Kidney capillary endothelial cell (primary cell): ENCODE data around the gene SLC37A4.
A peak's percentile ranks its signal among the peaks of the same experiment; 100 is the strongest.
"Not testable (repeated sequence)": the region's sequence is repeated elsewhere in the genome, so short reads cannot be mapped to it uniquely, and the experiment has no call there.

ENCODE experiments used
- DNase-seq: peaks from one replicate; pipeline ENCODE4 v3.0.0-alpha.2; 2018; ENCODE audit warnings: low spot score

SLC37A4 gene

GRCh38 chr11:119041821-119042514 lies 11.3 kb upstream of the SLC37A4 start:
- DNase-seq, result no peak

- DNase-seq, result not testable (repeated sequence)
These were observed 8.8 kb upstream of the SLC37A4 start for GRCh38 chr11:119039471-119039870.

GRCh38 chr11:119038884-119039283 lies 8.2 kb upstream of the SLC37A4 start:
- DNase-seq, result no peak

GRCh38 chr11:119034813-119035212 lies 4.1 kb upstream of the SLC37A4 start:
- no peak for DNase-seq

DNA sequence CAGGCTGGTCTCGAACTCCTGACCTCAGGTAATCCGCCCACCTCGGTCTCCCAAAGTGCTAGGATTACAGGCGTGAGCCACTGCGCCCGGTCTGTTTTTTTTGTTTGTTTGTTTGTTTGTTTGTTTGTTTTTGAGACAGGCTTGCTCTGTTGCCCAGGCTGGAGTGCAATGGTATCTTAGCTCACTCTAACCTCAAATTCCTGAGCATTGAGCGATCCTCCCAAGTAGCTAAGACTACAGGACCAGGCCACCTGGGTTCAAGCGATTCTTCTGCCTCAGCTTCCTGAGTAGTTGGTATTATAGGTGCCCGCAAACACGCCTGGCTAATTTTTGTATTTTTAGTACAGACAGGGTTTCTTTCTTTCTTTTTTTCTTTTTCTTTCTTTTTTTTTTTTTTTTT lies 2.7 kb upstream of the SLC37A4 start:
- not testable (repeated sequence) for DNase-seq

- no peak for DNase-seq
These were observed 1.2 kb upstream of the SLC37A4 start for GRCh38 chr11:119031912-119032280.

DNA sequence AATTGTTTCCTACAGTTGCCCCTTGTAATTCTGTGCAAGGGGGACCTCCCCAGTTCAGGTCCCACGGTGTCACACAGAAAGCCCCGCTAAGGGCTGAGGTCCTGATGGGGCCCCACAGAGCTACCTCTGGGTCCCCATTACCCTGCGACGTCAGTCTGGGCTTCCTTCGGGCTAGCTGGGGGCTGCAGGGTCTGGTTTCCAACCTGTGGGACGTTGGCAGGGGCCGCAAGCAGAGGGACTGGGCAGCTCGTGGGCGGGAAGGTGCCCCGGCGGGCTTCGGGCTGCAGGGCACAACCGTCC lies 698 bp downstream of the SLC37A4 start:
- DNase-seq, result no peak

GRCh38 chr11:119029340-119030028 lies 1.2 kb downstream of the SLC37A4 start:
- DNase-seq, result no peak

GRCh38 chr11:119029069-119029339 lies 1.7 kb downstream of the SLC37A4 start:
- no peak for DNase-seq

DNA sequence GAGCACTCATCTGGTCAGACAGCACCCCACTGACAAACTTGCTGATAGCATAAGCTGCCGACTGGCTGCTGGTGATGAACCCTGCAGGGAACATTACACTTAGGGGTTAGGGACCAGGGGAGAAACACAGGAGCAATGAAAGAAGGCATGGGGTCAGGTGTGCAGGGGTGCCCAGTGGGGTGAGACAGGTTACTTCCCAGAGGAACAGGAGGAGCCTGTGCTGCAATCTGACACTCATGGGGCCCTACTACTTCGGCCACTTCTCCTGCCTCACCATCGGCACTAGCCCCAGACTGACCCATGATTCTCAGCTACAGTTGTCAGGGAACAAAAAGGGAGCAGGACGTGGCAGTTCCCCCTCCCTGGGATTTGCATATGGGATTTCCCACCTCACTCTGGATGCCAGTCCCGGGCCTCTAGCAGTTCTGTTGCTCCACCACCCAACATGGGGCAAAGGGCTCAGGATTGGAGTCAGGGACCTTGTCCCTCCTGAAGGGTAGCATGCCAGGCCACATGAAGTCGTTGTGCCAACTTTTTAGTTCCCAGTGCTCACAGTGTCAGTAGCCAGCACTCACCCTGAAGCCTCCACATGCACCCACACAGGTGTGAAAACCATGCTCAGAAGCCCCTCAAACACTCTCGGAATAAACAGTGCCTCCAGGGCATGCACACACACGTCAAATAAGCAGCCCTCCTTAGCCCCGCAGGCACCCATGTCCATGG lies 2.2 kb downstream of the SLC37A4 start:
- DNase-seq, result no peak

DNA sequence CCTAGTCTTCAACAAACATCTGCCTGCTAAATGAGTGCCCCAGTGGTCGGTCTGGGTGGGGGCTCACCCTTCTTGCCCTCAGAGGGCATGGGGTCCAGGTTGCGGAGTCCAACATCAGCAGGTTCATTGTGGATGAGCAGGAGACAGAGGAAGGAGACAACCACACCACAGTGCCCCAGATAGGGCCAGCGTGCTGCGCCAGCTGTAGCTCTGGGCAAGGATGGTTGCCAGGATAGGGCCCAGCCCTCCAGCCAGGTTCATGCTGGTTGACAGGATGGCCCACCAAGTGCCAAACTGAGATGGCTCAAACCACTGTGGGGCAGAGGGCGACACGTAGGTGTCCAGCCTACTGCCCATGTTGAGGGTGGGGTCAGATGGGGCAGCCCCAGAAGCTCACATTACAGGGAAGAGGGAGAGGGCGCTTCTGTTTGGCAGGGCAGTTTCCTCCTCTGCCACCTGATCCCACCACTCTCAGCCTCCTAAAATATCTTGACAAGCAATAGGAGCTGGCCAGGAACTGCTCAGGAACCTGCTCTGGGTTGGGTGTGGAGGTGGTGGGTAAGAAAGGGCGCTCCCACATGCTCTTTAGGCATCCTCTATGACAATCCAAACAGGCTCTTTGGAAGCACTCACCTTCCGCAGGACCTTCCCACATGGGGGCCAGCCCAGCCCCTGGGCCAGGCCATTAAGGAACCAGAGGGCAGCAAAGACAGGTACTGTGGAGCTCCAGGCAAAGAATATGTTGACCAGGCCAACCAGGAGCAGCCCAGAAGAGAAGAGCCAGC lies 2.9 kb downstream of the SLC37A4 start:
- no peak for DNase-seq

- no peak for DNase-seq
These were observed 3.7 kb downstream of the SLC37A4 start for GRCh38 chr11:119026970-119027369.

DNA sequence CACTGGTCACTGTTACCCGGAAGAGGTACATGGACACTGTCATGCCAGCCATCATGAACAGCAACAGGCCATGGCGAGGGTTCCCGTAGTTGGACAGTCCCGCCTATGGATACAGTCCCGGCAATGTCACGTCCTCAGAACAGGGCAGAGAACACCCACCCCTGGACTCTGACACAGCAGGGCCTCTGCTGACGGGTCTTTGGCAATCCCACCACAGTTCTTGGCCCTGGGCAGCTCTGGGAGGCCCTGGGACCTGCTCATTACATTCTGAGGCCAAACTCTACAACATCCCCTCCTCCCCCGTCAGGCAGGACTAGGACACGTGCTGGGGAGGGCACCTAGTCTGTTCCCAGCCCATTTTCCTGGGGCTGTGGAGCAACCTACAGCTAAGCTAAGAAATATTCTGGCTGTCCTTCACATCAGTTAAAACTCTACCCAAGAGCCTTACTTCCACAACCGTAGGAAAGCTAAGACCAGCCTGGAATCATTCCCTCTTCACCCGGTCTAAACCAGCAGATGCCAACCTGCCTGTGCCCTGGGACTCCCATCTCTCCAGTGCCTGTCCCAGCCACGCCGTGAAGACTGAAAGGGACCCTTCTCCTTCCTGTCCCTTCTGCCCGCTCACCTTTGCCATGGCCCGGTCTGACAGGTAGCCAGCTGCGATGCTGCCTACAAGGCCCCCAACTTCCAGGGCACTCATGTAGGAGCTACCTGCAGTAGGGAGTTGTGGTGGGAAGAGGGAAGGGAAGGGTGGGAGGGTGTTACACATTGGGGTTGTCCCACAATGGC lies 4.5 kb downstream of the SLC37A4 start:
- DNase-seq, result no peak

DNA sequence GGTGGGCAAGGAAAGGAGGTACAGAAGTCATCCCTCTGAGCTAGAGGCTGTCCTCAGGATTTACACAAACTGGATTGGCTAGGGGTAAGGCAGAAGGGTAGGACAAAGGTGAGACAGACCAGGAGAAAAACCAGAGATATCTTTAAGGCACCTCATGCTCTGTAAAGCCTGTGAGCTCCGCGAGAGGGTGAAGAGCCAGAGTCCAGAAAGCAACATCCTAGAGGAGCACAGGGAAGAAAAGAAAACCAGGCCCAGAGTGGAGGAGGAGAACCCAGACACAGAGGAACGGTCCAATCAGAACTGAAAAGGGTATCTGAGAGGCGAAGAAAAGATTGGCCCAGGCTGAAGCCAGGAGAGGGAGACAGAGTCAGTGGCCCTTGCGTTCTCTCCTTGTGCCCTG lies 5.1 kb downstream of the SLC37A4 start:
- no peak for DNase-seq

DNA sequence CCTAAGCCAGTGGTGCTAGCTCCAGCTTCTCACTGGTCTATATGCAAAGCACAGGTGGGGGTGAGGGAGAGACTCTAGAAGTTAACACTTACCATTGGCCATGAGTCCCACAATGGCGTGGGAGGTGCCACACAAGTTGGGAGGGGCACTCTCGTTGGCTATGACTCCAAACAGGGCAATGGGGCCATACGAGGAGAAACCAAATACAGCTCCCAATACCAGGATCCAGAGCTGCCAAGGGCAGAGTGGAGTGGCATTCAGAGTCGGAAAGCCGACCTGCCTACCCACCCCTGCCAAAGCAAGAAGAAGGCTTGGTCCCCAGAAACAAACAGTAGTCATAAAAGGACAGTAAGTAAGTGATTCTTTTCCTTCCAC lies 5.6 kb downstream of the SLC37A4 start:
- no peak for DNase-seq

DNA sequence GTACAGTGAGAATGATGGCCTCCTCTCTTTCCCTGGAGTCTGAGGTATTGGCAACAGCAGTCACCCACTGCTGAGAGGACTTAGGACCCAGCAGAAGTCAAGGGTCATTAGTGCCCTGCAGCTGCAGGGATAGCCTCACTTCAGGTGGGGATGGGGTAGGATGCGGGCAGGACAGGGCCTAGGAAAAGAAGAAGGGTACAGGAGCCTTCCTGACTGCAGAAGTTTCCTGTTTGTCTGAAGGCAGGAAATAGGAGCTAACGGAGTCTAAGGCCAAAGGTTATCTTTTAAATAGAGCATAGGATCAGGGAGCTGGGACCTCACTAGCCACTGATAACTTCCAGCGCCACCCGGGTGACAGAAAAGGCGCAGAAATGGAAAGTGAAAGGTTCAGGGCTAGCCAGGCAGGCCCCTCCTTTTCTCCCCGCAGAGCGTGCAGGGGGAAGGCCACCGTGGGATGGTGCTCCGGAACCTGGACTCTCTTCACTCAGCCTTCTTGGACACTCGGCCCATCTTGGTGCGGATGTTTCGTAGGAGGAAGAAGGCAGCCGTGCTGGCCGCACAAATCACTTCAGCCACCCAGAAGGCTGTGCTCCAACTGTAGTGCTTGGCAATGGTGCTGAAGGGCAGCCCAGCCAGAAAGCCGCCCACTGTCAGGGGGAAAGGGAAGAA lies 6.1 kb downstream of the SLC37A4 start:
- no peak for DNase-seq

DNA sequence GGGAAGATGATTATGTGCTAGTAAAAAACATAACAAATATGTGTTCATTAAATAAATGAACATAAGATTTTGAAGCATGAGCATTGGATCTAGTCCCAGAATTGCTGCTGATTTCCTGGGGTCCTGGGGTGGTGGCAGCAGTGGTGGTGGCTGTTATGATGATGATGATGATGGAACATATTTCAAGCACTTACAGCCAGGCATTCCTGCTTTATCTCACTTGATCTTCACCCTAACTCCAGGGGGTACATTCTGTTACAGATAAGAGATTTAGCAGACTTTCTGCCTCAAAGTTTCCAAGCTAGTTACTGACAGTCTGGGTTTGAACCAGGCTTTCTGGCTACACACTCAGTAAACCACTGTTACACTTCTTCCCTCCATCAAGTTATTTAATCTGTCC lies 6.9 kb downstream of the SLC37A4 start:
- DNase-seq, result no peak

- no peak for DNase-seq
These were observed 9.0 kb downstream of the SLC37A4 start for GRCh38 chr11:119021631-119022030.

GRCh38 chr11:119019996-119020395 lies 10.7 kb downstream of the SLC37A4 start:
- no peak for DNase-seq

DNA sequence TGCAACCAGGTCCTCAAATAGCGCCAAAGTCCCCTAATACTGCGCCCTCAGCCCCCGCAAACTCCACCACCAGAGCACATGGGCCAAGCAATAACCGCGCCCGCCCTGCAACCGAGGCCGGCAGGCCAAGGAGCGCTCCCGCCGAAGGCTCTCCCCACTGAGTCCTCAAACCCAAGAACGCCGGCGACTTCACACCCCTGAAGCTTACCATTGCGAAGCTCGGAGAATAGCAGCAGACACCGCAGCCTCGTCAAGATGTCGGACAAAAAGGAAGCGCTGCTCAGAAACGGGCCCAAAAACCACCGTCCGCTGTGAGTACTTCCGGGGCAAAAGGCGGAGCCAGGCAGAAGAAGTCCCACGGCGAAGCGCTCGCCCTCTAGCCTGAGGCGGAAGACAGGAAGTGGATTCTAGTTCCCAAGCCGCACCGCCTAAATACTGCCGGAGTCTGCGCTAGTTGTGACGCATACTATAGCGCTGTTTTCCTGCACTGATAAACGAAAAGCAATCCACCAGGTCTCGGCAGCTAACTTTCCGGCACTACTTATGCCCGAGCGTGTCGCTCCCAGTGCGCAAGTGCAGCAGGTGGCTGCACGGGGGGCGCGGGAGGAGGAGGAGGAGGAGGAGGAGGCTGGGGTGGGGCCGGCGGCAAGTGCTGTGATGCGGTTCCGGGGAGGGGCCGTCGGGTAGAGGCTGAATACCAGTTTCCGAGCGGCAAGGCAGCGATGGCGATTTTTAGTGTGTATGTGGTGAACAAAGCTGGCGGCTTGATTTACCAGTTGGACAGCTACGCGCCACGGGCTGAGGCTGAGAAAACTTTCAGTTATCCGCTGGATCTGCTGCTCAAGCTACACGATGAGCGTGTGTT lies 12.4 kb downstream of the SLC37A4 start, which contains the start of the genes RPS25 and TRAPPC4:
RPS25 (minus strand) TSS at position 270 of the 865 bp plus-strand sequence; CDS start at position 211, 59 bp downstream.
TRAPPC4 (plus strand) TSS at position 693 of the 865 bp plus-strand sequence; CDS start at position 723, 30 bp downstream.
- peak; percentile 94 for DNase-seq
